DOHH2 (cell line): ENCODE results near the gene KLHL6.

ENCODE experiments used
- H3F3A ChIP-seq: fragments of 200-600 bp; sonication (generic), shearing (Covaris generic); 2 replicates; pipeline ENCODE4 v1.6.0; 2016; ENCODE audit warnings: antibody characterized with exemption, mild to moderate bottlenecking; ENCODE audit not compliant: control insufficient read depth, insufficient read depth
- H3K27ac ChIP-seq: fragments of 200-600 bp; sonication (generic); 2 replicates; pipeline ENCODE4 v1.5.1; 2014; ENCODE audit warnings: low read depth, mild to moderate bottlenecking, low read length, moderate library complexity
- H3K27me3 ChIP-seq: fragments of 200-600 bp; sonication (generic); 2 replicates; pipeline ENCODE4 v1.6.1; 2014; ENCODE audit warnings: mild to moderate bottlenecking, low read length, mixed read lengths; ENCODE audit not compliant: control insufficient read depth
- H3K36me3 ChIP-seq: fragments of 200-600 bp; sonication (generic); 2 replicates; pipeline ENCODE4 v1.6.1; 2014; ENCODE audit warnings: mild to moderate bottlenecking, low read length, moderate library complexity, mixed read lengths; ENCODE audit not compliant: control insufficient read depth
- H3K4me1 ChIP-seq: fragments of 200-600 bp; sonication (generic); 2 replicates; pipeline ENCODE4 v1.6.1; 2014; ENCODE audit warnings: mild to moderate bottlenecking, low read length, mixed read lengths; ENCODE audit not compliant: control insufficient read depth
- H3K4me2 ChIP-seq: fragments of 200-600 bp; sonication (generic); 2 replicates; pipeline ENCODE4 v1.6.0; 2014; ENCODE audit warnings: mild to moderate bottlenecking, low read length, moderate library complexity
- H3K4me3 ChIP-seq: fragments of 200-600 bp; sonication (generic); 2 replicates; pipeline ENCODE4 v1.5.1; 2014; ENCODE audit warnings: mild to moderate bottlenecking, low read length, mixed read lengths
- H3K79me2 ChIP-seq: fragments of 200-600 bp; sonication (generic); 2 replicates; pipeline ENCODE4 v1.6.1; 2014; ENCODE audit warnings: mild to moderate bottlenecking, low read length, mixed read lengths; ENCODE audit not compliant: control insufficient read depth
- H3K9me2 ChIP-seq: fragments of 200-600 bp; sonication (generic); replicated peaks from 2 replicates; pipeline ENCODE4 v1.6.1; 2014; ENCODE audit warnings: mild to moderate bottlenecking, low read length, mixed read lengths; ENCODE audit not compliant: control insufficient read depth
- H3K9me3 ChIP-seq: fragments of 200-600 bp; sonication (generic); 2 replicates; pipeline ENCODE4 v1.6.1; 2014; ENCODE audit warnings: antibody characterized with exemption, low read length, mixed read lengths; ENCODE audit not compliant: control insufficient read depth, insufficient read depth
- H4K20me1 ChIP-seq: fragments of 200-600 bp; sonication (generic); 2 replicates; pipeline ENCODE4 v1.6.0; 2014; ENCODE audit warnings: low read depth, mild to moderate bottlenecking, antibody characterized with exemption, low read length, moderate library complexity; ENCODE audit not compliant: control insufficient read depth, insufficient read depth
- CTCF ChIP-seq: fragments of 200-600 bp; sonication (generic); IDR thresholded peaks from one replicate; pipeline ENCODE4 v1.5.1; 2014; ENCODE audit warnings: antibody characterized with exemption, mild to moderate bottlenecking, low read depth, low read length; ENCODE audit not compliant: poor library complexity, severe bottlenecking
- EZH2phosphoT487 ChIP-seq: fragments of 200-600 bp; sonication (generic); IDR thresholded peaks from 2 replicates; pipeline ENCODE4 v1.6.1; 2017; ENCODE audit warnings: borderline replicate concordance, mild to moderate bottlenecking, antibody characterized with exemption, low read length, moderate library complexity, mixed read lengths

KLHL6 gene

GRCh38 chr3:183536238-183536880, 19.1 kb downstream of the KLHL6 start:
- Histone ChIP-seq H3K36me3 (peaks cover 78% of the 10 kb centered on the region), H3K27ac (peak overlapping the region; percentile 68), H4K20me1 (0 out of 2 replicates have a peak, but pooled peaks cover 8% of the 10 kb centered on the region), H3K9me2 (no peaks in the 10 kb centered on the region), H3K79me2 (peaks cover 98% of the 10 kb centered on the region), H3K4me1 (peaks cover 98% of the 10 kb centered on the region), H3K9me3 (no peaks in the 10 kb centered on the region), H3K4me3 (peak overlapping the region; percentile 59), H3K4me2 (peak overlapping the region; percentile 84), H3K27me3 (no peaks in the 10 kb centered on the region), H3F3A (peaks cover 21% of the 10 kb centered on the region)
- TF ChIP-seq EZH2phosphoT487 (no peak), CTCF (no peak)

- H3K36me3 ChIP-seq = peaks cover 73% of the 10 kb centered on the region
- H3K4me1 ChIP-seq = peaks cover 96% of the 10 kb centered on the region
- H3K4me3 ChIP-seq = no peak overlapping the region
- TF ChIP-seq EZH2phosphoT487 = no peak
- TF ChIP-seq CTCF = no peak
- peaks cover 14% of the 10 kb centered on the region for H3F3A ChIP-seq
- H3K9me2 ChIP-seq = no peaks in the 10 kb centered on the region
- H3K9me3 ChIP-seq = no peaks in the 10 kb centered on the region
- no peaks in the 10 kb centered on the region for H3K27me3 ChIP-seq
- no peaks in the 10 kb centered on the region for H4K20me1 ChIP-seq
- peaks cover 98% of the 10 kb centered on the region for H3K79me2 ChIP-seq
- peak overlapping the region; percentile 46 for H3K4me2 ChIP-seq
- peak overlapping the region; percentile 29; the same call in 1 of the 2 replicates for H3K27ac ChIP-seq
Observed at GRCh38 chr3:183534249-183534648, 21.3 kb downstream of the KLHL6 start.

DNA sequence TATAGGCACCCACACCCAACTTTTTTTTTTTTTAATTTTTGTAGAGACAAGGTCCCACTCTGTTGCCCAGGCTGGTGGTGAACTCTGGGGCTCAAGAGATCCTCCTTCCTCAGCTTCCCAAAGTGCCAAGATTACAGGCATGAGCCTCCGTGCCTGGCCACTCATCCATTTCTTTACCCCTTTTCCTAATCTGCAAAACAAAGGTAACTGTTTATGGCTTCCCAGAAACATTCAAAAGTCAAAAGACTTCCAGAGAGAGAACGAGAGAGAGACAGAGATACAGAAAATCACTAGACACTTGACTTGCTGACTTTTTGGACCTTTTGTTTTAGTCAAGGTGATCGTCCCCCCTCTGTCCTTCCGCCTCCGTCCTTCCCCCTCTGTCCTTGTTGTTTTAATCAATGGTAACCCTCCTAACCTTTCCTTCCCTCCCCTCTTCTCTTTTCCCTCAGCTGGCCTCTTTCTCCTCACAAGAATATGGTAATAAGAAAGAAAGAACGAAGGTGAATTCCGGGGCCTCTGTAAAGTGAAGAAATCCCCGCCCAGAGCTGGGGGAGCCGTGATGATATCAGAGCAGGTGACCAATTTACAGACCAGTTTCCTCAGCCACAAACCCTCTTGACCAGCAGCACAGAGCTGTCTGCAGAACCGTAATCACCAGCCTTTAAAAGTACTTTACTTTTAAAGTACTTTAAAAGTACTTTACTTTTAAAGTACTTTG, 21.9 kb downstream of the KLHL6 start:
- peak overlapping the region; percentile 29 for H3K27ac ChIP-seq

More for the DNA sequence above, 21.9 kb downstream of the KLHL6 start:
- Histone ChIP-seq H4K20me1 (no peaks in the 10 kb centered on the region), H3K9me2 (no peaks in the 10 kb centered on the region), H3K36me3 (peaks cover 73% of the 10 kb centered on the region), H3K4me2 (peak overlapping the region; percentile 21), H3K4me3 (no peak overlapping the region), H3K9me3 (no peaks in the 10 kb centered on the region), H3F3A (peaks cover 8% of the 10 kb centered on the region), H3K27me3 (no peaks in the 10 kb centered on the region), H3K4me1 (peaks cover 94% of the 10 kb centered on the region), H3K79me2 (peaks cover 98% of the 10 kb centered on the region)
- no peak for TF ChIP-seq EZH2phosphoT487
- TF ChIP-seq CTCF = no peak
